NCI-H1694 treated with DMSO at 0.1 percent for 48 hours (cell line): Measurements from ENCODE around the gene CRYBB3.
"Not testable (repeated sequence)": the region's sequence is repeated elsewhere in the genome, so short reads cannot be mapped to it uniquely, and the experiment has no call there.

ENCODE experiments used
- DNase-seq: peaks from one replicate; lab custom pipeline; 2025; lab: John Stamatoyannopoulos, UW

The CRYBB3 gene

DNA sequence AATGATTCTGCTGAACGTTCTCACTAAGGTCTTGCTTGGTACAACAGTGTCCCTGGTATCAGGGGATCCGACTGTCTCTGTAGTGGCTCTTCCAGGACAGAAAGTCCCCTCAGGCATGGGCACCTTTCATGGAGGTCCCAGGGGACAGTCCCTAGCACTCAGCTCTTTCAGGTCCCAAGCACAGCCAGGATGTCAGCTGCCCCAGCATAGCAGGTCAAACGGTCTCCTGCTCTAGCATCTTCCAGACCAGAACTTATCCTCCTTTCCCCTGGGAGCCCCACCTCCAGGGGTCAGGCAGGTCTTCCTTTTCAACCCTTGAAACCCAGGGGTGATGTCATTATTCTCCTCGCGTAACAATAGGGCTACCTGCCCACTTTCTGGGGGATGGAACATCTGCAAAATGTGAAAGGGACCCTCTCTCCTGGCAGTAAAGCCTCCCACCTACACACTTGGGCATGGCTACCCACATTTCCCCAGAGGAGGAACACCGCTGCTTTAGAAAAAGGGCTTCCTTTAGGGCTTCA lies 24.7 kb upstream of the CRYBB3 start:
- no peak for DNase-seq

DNA sequence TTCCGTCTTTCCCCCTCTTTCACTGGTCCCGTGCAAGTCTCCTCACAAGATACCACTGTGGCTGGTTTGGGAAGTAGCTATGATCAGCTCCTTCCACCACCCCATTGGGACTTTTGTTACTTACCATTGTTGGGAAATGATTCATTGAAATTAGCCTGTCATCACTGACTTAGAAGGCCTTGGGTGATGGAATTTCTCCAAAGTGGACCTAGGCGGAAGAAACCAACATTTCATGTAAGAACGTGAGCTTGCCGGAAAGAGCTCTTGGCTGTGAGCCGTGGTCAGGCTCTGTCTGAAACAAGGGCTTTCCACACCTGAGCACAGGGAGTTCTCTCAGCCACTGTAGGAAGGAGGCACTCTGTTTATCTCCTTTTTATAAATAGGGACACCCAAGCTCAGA lies 23.5 kb upstream of the CRYBB3 start:
- DNase-seq, result no peak

DNA sequence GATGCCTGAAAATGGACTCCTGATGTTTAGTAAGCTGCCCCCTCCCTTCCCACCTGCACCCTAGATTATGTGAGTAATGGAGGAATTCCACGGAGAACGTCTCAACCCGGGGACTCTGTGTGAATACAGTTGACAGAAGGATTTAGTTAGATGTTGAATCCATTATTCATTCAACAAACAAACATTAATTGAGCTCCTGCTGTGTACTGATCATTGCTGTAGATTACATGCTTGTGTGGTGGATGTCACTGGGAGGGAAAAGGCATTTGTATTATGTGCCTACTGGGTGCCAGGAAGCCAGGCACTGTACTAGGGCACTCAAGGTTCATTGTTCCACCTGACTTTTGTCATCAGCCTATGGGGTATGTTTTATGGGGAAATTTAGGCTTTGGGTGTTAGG lies 22.9 kb upstream of the CRYBB3 start:
- DNase-seq, result no peak

DNA sequence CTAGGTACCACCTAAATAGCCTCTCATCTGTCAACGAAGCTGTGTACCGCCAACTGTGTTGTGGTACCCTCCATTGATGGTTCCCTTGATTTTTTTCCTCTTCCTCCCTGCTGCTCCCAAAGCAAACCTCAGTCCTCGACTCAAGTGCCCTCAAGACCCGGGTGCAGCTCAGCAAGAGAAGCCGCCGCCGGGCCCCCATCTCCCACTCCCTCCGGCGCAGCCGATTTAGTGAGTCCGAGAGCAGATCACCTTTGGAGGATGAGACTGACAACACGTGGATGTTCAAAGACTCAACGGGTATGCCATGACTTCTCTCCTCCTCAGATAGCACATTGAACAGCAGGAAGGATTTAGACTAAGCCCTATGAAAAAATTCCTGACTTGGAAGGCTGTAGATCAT lies 22.4 kb upstream of the CRYBB3 start:
- DNase-seq, result no peak

DNA sequence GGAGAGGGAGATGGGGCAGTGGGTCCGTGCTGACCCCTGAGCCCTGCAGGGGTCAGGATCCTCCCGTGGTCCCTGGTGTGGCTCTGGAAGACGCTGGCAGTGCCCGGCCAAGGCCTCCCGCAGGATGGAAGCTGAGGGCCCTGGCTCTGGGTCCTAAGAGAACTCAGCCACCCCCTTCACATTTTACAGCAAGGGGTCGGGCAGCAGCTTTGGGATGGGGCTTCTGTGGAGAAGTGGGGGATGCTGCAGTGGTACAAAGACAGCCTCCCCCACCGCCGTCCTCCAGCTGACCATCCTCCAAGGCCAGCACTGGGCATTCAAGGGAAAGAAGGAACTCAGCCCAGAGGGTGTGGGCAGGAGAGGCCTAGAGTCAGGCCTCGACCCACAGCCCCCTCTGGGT lies 21.8 kb upstream of the CRYBB3 start:
- DNase-seq, result no peak

DNA sequence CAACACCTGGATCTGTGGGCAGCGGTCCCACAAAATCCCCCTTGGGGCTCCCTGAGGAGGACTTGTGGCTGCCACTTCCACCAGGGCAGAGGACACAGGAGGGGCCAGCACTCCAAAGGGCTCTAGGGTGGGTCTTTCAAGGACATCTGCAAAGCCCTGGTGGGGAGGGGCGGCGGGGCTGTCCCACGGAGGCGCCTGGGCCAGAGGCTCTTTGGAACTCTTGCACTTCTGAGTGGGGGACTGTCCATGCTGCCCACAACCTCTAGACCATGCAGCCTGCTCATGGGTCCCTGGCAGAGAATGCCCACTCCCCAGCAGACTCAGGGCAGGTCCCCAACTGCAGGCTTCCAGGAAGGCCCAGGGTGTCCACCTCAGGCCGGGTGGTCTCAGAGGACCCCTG lies 21.3 kb upstream of the CRYBB3 start:
- not testable (repeated sequence) for DNase-seq

DNA sequence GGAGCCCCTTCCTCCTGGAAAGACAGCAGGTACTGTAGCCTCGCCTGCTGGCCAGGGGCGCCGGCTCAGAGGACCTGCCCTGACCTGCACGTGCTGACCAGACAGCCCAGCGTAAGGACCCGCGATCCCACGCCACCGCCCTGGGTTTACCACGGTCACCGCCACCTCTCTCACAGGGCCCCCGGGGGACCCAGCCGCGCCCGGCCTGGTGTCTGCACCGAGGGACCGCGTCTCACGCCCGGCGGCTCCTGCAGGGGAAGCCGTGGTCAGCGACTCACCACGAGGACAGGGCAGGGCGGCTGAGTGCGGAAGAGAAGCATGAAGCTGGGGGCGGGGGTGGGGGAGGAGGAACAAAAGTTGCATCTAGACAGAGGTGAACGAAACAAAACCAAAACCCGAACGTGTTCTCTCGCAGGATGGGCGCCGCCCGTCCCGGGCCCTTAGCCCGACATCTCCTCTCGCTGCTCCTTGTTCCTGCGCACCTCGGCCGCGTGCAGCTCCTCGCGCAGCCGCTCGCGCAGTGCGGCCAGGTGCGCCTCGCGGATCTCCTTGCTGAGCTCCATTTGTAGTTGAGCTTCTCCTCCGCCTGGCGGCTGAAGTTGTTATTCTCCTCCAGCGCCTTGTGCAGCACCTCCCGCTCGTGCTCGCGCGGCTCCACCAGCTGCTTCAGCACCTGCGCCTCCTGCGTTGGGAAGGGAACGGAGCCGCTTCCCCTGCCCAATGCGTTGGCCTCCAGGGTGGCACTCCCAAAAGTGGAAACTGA lies 20.6 kb upstream of the CRYBB3 start:
- DNase-seq, result not testable (repeated sequence)

DNA sequence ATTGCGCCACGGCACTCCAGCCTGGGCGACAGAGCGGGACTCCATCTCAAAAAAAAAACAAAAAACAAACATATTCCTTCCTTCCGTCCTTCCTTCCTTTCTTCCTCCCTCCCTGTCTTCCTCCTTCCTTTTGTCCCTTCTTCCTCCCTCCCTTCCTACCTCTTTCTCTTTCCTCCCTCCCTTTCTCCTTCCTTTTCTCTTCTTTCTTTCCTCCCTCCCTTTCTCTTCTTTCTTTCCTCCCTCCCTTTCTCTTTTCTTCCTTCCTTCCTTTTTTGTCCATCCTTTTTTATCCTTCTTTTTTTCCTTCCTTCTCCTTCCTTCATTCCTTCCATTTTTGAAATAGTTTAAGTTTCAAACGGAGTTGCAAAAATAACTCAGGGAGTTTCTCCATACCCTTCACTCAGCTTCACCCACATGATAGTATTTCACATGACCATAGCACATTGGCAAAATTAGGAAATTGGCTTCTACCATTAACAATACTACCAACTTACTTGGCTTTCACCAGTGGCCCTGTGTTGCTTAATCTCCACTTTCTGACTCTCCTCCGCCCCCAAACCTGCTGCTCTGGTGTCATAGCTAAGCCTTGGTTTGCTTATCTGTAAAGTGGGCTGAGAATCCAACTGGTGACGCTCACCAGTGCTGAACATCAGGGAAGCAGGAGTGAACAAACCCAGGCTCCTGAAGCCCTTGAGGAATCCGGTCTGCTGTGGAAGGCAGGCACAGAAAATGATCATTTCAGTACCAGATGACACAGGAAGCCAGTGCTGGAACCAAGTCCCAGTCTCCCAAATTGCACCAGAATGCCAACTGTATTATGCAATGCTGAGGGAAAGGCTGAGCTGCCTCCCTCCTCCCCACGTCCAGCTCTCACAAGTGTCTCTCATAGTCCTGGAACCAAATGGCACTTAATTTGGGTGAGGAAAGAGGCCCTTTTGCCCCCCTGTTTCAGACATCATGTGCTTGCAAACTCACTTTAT lies 17.2 kb upstream of the CRYBB3 start:
- no peak for DNase-seq

DNA sequence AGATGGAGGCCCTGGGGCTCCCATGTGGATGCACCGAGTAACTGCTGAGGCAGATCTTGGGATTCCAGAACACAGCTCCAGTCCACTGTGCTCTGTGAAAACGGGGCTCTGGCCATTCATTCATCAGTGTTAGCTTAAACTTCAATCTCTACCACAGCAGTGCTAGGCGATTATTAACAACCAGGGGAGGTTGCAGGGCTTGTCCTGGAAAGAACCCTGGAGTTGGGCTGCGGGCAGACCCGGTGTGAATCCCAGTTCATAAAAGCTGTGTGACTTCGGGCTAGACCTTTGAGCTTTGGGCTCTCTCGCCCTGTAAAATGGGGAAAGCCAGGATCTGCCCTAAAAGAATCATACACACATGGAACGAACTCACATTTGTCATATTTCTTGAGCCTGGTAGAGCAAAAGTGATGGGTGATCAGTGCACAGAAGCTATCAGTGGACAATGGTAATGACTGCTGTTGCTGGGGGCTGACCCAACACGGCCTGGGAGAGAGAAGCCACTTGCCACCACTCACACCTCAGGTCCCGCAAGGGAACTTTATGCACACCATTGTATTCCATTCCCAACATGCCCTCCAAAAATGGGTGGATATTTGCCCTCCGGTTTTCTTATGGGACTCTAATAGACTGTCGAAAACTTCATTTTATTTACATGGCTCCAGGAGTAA lies 15.6 kb upstream of the CRYBB3 start:
- DNase-seq, result no peak

DNA sequence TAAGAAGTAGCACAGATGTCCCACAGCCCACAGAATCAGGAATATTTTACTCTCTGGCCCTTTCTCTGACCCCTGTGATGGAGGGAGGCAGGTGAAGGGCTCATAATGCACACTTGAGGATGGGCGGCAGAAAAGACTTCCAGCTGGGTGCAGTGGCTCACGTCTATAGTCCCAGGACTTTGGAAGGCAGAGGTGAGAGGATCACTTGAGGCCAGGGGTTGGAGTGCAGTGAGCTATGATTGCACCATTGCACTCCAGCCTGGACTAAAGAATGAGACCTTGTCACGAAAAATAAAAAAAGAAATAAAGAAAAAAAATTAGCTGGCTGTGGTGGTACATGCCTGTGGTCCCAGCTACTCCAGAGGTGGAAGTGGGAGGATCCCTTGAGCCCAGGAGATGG lies 13.5 kb upstream of the CRYBB3 start:
- no peak for DNase-seq

DNA sequence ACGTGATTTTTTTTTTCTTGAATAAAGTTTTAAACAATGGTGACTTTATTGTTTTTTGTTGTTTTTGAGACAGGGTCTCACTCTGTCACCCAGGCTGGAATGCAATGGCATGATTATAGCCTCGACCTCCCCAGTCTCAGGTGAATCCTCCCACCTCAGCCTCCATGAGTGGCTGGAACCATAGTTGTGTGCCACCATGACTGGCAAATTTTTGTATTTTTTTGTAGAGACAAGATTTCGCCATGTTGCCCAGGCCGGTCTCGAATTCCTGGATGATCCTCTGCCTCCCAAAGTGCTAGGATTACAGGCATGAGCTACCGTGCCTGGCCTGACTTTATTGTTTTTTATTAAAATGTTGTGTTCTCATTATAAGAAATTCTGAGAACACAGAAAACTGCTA lies 12.2 kb upstream of the CRYBB3 start:
- no peak for DNase-seq

DNA sequence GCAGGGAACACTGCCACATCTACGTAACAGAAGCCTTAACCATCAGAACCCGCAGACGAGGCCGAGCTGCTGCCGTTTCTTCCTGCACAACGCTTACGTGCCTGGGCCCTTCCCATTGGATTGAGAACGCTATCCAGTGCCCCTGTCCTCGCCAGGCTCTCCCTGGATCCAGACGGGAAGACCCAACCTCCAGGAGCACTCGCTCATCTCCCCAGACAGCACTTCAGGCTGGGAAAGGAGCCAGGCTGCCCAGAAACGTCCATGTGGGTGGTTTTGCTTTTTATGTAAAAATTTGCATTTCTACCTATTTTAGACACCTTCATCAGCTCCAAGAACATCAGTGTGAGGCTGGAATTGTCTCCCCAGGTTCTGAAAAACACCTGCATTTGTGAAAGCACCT lies 7.3 kb upstream of the CRYBB3 start:
- DNase-seq, result no peak

DNA sequence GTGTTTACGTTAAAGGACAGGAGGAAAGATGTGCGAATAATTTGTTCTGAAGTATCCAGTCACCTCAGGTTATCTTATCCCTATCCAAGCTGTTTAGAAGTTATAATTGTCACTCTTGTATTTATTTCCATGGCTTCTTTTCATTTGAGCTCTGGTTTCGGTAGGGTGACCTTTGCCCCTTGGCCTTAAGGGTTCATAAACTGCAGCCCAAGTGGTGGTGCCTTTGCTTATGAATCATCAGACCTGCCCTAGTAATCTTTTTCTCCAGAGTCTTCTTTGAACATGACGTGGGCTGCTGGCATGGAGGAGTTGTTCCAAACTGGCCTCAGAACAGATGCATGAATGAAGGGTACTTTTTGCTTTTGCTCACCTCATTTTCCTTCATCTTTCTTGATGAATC lies 6.5 kb upstream of the CRYBB3 start:
- DNase-seq, result no peak

DNA sequence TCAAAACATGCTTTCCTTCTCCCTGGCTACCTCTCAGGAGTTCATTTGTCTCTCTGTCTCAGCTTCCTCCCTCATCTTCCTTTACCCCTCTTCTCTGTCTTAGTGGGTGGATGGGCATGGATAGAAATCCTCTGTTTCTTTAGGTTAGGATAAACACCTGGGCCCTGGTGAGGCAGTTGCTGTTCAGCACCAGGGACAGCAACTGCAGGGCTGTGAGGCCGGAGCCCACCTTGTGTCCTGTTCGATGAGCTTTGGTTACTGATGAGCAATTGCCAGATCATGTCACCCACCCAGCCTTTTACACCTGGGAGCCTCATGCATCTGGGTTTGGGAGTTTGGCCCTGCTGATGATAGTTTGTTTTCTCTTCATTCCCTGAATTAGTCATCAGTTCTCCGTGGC lies 6.1 kb upstream of the CRYBB3 start:
- DNase-seq, result no peak

DNA sequence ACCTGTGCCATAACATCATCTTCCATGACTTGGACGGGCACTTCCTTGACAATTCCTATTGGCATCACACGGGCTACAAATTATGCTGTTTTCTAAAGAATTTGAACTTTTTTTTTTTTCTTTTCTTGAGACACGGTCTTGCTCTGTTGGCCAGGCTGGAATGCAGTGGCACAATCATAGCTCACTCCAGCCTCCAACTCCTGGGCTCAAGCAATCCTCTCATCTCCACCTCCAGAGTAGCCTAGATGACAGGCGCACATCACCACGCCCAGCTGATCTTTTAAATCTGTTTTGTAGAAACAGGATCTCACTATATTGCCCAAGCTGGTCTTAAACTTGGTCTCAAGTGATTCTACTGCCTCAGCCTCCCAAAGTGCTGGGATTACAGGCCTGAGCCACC lies 3.3 kb upstream of the CRYBB3 start:
- no peak for DNase-seq

DNA sequence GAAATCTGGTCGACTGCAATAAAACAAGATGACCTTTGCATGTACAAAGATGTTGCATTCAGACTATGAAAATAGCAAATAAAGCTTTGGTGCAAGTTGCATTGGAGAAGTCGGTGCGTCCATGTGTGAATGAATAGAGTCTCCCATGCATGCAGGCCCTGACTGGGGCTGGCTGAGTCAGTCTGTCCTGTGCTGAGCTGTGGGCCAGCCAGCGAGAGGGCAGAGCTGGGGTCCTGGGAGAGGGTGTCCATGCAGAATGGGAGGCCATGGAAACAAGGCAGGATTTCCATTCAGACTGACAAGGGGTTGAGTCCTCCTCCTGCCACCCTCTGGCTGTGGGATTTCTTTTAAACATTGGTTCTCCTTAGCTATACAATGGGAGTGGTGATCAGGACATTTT lies 2.3 kb upstream of the CRYBB3 start:
- DNase-seq, result no peak

DNA sequence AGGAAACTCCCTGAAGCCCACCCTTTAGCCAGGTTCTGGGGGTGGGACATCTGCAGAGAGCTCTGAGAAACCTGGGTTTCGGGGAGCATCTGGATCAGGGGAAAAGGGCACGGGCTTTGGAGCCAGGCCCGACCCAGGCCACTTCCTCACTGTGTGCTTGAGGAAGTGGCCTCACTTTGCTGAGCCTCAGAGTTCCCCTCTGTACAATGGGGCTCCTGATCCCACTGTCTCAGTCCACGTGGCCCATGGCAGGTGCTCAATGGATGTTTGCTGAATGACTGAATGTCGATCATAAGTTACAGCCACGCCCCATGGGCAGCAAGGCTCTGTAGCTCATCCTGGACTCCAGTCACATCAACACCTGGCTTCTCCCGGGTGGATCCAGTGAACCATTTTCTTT lies 1.3 kb downstream of the CRYBB3 start:
- no peak for DNase-seq

DNA sequence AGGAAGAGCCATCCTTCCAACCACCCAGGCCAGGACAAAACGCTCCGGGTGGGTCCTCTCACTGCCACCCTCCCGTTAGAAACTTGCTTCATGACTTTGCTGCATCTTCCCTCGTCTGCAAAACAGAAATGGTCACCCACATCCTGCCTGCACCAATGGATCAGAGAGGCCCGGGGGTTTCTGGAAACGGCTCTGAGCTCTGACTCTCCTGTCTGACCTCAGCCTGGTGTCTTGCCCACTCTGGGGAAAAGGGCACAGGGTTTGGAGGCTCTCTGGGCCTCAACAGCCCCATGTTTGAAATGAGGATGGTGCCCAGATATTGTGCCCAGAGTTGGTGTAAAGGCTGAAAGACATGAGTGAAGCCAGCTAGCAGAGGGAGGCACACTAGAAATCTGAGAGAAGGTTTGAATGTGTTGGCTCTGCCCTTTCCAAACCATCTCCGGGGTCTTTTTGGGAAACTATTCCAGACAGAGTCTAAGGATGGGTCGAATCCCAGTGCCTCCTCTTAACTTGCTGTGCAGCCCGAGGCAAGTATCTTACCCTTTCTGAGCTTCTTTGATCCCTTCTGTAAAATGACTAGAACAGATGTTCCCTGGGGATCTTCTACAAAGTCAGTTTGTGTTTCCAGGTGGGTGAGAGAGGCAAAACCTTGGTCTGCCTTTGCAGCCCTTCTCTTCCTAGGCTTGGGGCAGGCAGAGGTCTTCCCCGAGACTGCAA lies 2.1 kb downstream of the CRYBB3 start:
- DNase-seq, result no peak

DNA sequence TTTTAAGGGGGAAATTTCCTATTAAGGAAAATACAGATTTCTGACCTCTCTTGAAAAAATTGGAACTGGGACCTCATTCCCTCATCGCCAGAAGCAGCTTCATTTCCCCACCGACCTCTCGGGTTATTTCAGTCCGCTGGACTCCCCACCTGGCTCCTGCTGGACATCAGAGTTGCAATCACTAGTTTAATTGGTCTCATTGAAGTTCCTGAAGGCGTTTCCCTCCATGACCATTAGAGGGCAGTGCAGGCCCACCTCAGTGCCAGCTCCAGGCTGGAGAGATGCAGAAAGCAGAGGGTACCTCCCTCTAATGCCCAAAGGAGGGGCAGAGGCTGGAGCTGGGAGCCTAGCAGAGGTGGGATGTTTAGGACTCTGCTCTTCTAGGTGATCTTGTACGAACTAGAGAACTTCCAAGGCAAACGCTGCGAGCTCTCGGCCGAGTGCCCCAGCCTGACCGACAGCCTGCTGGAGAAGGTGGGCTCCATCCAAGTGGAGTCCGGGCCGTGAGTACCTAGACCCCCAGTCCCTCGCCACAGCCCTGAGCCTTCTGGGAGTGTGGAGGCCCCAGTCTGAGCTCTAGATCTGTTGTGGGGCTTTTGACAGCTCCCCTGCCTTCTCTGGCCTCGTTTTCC lies 2.7 kb downstream of the CRYBB3 start:
- DNase-seq, result peak; percentile 46

DNA sequence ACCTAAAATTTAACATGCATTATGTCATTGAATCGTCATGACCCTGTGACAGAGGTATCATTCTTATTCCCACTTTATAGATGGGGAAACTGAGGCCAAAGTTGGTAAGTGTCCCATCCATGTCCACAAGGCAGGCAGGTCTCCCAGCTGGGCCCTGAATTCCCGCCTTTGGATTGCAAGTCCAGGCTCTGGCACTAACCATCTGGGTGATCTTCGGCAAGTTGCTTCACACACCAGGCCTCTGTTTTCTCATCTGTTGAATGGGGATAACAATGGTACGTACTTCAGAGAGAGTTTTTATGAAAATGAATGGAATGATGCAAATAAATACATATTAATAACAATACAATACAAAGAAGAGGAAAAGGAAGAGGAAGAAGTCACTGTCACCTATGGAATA lies 3.4 kb downstream of the CRYBB3 start:
- DNase-seq, result no peak

DNA sequence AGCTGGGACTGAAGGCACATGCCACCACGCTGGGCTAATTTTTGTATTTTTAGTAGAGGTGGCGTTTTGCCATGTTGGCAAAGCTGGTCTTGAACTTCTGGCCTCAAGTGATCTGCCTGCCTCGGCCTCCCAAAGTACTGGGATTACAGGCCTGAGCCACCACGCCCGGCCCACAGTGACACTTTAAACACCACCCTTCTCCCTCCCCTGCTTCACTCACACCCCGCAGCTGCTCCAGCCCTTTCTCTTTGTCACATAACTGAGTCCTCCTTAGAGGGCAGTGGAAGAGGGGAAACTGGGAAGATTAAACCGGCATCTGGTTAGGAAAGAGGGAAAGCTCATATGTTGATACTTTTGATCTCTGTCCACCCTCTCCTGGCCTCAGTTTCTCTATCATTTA lies 4.9 kb downstream of the CRYBB3 start:
- DNase-seq, result not testable (repeated sequence)
